Measurements from ENCODE around the gene PTPRG. TPM values are rescaled to one million over a fixed set of nuclear protein-coding genes. Genes with fewer than 3 reads are reported as not detected.

Gene PTPRG
- total RNA-seq, 4 donors from 2014 or later = 51.9 to 56.8 (median 54.4) TPM

DNA sequence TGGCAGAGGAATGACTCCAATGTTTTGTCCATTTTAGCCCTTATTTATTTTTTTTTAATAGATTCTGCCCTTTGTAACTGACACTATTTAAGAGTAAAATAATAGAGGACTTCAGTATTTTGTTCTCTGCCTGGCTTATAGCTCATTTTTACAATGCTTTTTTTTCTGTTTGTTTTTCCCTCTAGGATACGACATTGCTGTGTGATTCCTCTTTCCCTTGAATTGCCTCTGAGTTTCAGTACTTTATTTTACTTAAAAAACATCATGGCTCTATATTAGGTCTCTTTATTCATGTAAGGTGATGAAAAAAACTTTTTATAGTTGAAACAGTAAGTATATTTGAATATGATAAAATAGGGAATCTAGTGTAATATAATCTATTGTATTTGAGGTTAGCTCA is 179.1 kb downstream of the PTPRG start:
- peaks cover 8 to 26% (median 15%) of the 10 kb centered on the region in 4 donors for H3K4me1 ChIP-seq
- no peak overlapping the region for H3K27ac ChIP-seq (replicated peaks in 1 of 4)
- TF ChIP-seq POLR2AphosphoS5 (IDR thresholded peaks at IDR 0.05) (no peak), EP300 (IDR thresholded peaks at IDR 0.05) (no peak), CTCF (IDR thresholded peaks at IDR 0.05) (no peak), POLR2A (IDR thresholded peaks at IDR 0.05; ENCODE audit: low read depth) (no peak)
- DNase-seq (ENCODE audit: extremely low spot score) = no peak
- H3K36me3 ChIP-seq = no peaks in the 10 kb centered on the region
- WGBS = 39% methylated on average over 1 of the region's 1 CpG
- intact Hi-C loops (cut with DNase I) = no loop called here
- H3K9me3 ChIP-seq = no peaks in the 10 kb centered on the region
- H3K27me3 ChIP-seq = no peaks in the 10 kb centered on the region
- H3K4me3 ChIP-seq = no peak overlapping the region

DNA sequence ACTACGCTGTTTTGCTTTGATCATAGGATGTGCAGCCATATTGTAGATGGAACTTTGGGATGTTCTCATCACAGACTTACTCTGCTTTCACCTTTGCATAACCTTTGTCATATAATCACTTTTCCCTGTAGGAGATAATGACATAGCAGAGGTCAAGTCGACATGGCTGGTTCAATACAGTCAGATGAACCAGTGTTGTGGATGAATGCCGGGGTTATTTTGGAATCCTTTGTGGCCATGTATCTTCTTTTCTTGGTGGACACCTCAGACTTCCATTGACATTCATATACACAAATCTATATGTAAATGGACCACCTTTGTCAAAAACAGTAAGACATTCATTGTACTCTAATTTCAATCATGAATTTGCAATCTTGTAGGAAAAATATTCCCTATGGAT is 180.2 kb downstream of the PTPRG start:
- no peak for DNase-seq (ENCODE audit: extremely low spot score)
- no peak overlapping the region for H3K27ac ChIP-seq (replicated peaks in 1 of 4)
- WGBS = 98% methylated on average over 3 of the region's 3 CpGs
- no peaks in the 10 kb centered on the region for H3K9me3 ChIP-seq
- no peaks in the 10 kb centered on the region for H3K36me3 ChIP-seq
- intact Hi-C loops (cut with DNase I) = no loop called here
- TF ChIP-seq CTCF (IDR thresholded peaks at IDR 0.05) = no peak
- TF ChIP-seq EP300 (IDR thresholded peaks at IDR 0.05) = no peak
- no peak overlapping the region for H3K4me3 ChIP-seq
- peaks cover 8 to 23% (median 15%) of the 10 kb centered on the region in 4 donors for H3K4me1 ChIP-seq
- H3K27me3 ChIP-seq = no peaks in the 10 kb centered on the region

- no peak overlapping the region for H3K27ac ChIP-seq (replicated peaks in 1 of 4)
- intact Hi-C loops (cut with DNase I) = no loop called here
- H3K36me3 ChIP-seq = no peaks in the 10 kb centered on the region
- no peak overlapping the region for H3K4me3 ChIP-seq
- peaks cover 8 to 23% (median 15%) of the 10 kb centered on the region in 4 donors for H3K4me1 ChIP-seq
- H3K27me3 ChIP-seq = no peaks in the 10 kb centered on the region
- WGBS = 88% methylated on average over 7 of the region's 7 CpGs
- no peak for DNase-seq (ENCODE audit: extremely low spot score)
- no peaks in the 10 kb centered on the region for H3K9me3 ChIP-seq
- TF ChIP-seq CTCF (IDR thresholded peaks at IDR 0.05) (no peak), POLR2A (IDR thresholded peaks at IDR 0.05; ENCODE audit: low read depth) (no peak), POLR2AphosphoS5 (IDR thresholded peaks at IDR 0.05) (no peak), EP300 (IDR thresholded peaks at IDR 0.05) (no peak)
Observed at GRCh38 chr3:61742006-61742405, 180.6 kb downstream of the PTPRG start.

- Histone ChIP-seq H3K4me1 (peaks cover 8 to 23% (median 15%) of the 10 kb centered on the region in 4 donors), H3K27me3 (no peaks in the 10 kb centered on the region), H3K4me3 (no peak overlapping the region), H3K9me3 (no peaks in the 10 kb centered on the region), H3K36me3 (no peaks in the 10 kb centered on the region), H3K27ac (replicated peaks in 1 of 4) (no peak overlapping the region)
- TF ChIP-seq POLR2A (IDR thresholded peaks at IDR 0.05; ENCODE audit: low read depth) = no peak
- 99% methylated on average over 11 of the region's 11 CpGs for WGBS
- intact Hi-C loops (cut with DNase I) = no loop called here
- DNase-seq (ENCODE audit: extremely low spot score) = no peak
Observed at GRCh38 chr3:61743067-61743466, 181.7 kb downstream of the PTPRG start.

DNA sequence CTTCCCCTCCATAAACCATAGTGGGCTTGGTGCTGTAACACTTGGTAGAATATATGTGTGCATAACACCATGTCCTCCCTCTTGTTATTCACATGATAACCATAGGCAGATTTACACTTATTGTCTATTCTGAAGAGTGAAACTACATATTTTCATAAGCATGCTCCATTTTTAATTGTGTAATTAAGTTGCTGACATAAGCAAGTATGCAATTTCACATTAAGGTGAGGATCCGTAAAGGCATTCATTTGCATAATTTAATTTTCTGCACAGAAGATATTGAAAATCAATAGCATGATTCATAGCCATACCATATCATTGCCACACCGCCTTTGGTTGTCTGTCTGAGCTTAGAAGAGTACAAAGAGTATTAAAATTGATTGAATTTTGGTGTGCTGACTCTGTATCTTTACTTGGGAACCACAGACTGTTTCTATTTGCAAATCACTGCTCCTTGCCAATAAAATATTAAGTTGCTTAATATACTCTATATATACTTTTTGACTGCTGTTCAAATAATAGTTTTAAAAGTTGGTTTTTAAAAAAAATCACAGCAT is 182.4 kb downstream of the PTPRG start:
- Histone ChIP-seq H3K27ac (replicated peaks in 1 of 4) (no peak overlapping the region), H3K9me3 (no peaks in the 10 kb centered on the region), H3K4me1 (peaks cover 8 to 23% (median 15%) of the 10 kb centered on the region in 4 donors), H3K36me3 (no peaks in the 10 kb centered on the region), H3K27me3 (no peaks in the 10 kb centered on the region), H3K4me3 (no peak overlapping the region)
- TF ChIP-seq CTCF (IDR thresholded peaks at IDR 0.05) = no peak
- no peak for TF ChIP-seq POLR2AphosphoS5 (IDR thresholded peaks at IDR 0.05)
- TF ChIP-seq POLR2A (IDR thresholded peaks at IDR 0.05; ENCODE audit: low read depth) = no peak
- no peak for TF ChIP-seq EP300 (IDR thresholded peaks at IDR 0.05)
- WGBS = 96% methylated on average over 2 of the region's 2 CpGs
- no peak for DNase-seq (ENCODE audit: extremely low spot score)
- intact Hi-C loops (cut with DNase I) = no loop called here

All from esophagus muscularis mucosa (tissue), 4 donors.